WTC11 (cell line): ENCODE measurements around the gene C11orf71. TPM values are rescaled to one million over a fixed set of nuclear protein-coding genes. Genes with fewer than 3 reads are reported as not detected.

Experiments used
- ATAC-seq: fragments of 200-7000 bp; cut with Tn5 transposase; 2 replicates; pipeline ENCODE4 v1.10.0; 2021; ENCODE audit warnings: mild to moderate bottlenecking, moderate library complexity
- CTCF ChIA-PET: fragments of 300-600 bp; sonication (Branson Sonifier 250); formaldehyde crosslinking; loops from one replicate; lab custom pipeline; 2021; ENCODE audit warnings: antibody characterized with exemption; lab: Charles Lee
- POLR2A ChIA-PET: fragments of 350-600 bp; sonication (Branson Sonifier 250); formaldehyde crosslinking; loops from one replicate; lab custom pipeline; 2021; ENCODE audit warnings: antibody characterized with exemption; lab: Charles Lee
- DNase-seq: peaks from one replicate; pipeline ENCODE4 v3.0.0; 2021; ENCODE audit warnings: low spot score
- H3K27ac Mint-ChIP-seq: 2 replicates; pipeline ENCODE4 v1.8.0; 2021; ENCODE audit warnings: mixed read lengths
- H3K27me3 Mint-ChIP-seq: 2 replicates; pipeline ENCODE4 v1.8.0; 2021; ENCODE audit warnings: low read depth, mild to moderate bottlenecking, moderate library complexity, mixed read lengths
- H3K36me3 Mint-ChIP-seq: 2 replicates; pipeline ENCODE4 v1.8.0; 2021; ENCODE audit warnings: mixed read lengths
- H3K4me1 Mint-ChIP-seq: 2 replicates; pipeline ENCODE4 v1.8.0; 2022; ENCODE audit warnings: mixed read lengths
- H3K4me3 Mint-ChIP-seq: 2 replicates; pipeline ENCODE4 v1.8.0; 2021; ENCODE audit warnings: mild to moderate bottlenecking, moderate library complexity, mixed read lengths
- H3K9me3 Mint-ChIP-seq: 2 replicates; pipeline ENCODE4 v1.8.0; 2021; ENCODE audit warnings: mixed read lengths
- ELF4 ChIP-seq: sonication (generic); formaldehyde crosslinking; IDR thresholded peaks from 2 replicates; pipeline ENCODE4 v1.8.1; 2022; ENCODE audit warnings: low read depth, mild to moderate bottlenecking, moderate library complexity, missing genetic modification reagents
- EMX1 ChIP-seq: fragments of 250-450 bp; sonication (Bioruptor Pico); IDR thresholded peaks from 2 replicates; pipeline ENCODE4 v1.8.0; 2021; ENCODE audit warnings: mild to moderate bottlenecking
- FOXJ3 ChIP-seq: sonication (generic); formaldehyde crosslinking; IDR thresholded peaks from 2 replicates; pipeline ENCODE4 v1.9.0; 2021; ENCODE audit warnings: missing genetic modification reagents, mild to moderate bottlenecking, borderline replicate concordance
- GABPB1 ChIP-seq: sonication (generic); formaldehyde crosslinking; IDR thresholded peaks from 2 replicates; pipeline ENCODE4 v1.8.1; 2023; ENCODE audit warnings: mild to moderate bottlenecking, missing genetic modification reagents
- GRHL2 ChIP-seq: fragments of 250-450 bp; sonication (Bioruptor Pico); IDR thresholded peaks from 2 replicates; pipeline ENCODE4 v1.8.0; 2022; ENCODE audit warnings: mild to moderate bottlenecking, moderate library complexity; ENCODE audit not compliant: insufficient replicate concordance, severe bottlenecking
- GTF2I ChIP-seq: fragments of 250-450 bp; sonication (Bioruptor Pico); conservative IDR thresholded peaks from 2 replicates; pipeline ENCODE4 v1.4.0; 2021; ENCODE audit warnings: mild to moderate bottlenecking
- JUN ChIP-seq: sonication (generic); formaldehyde crosslinking; IDR thresholded peaks from 2 replicates; pipeline ENCODE4 v1.8.0; 2023; ENCODE audit warnings: mild to moderate bottlenecking, missing genetic modification reagents
- KAT7 ChIP-seq: sonication (generic); formaldehyde crosslinking; IDR thresholded peaks from 2 replicates; pipeline ENCODE4 v1.8.1; 2023; ENCODE audit warnings: missing genetic modification reagents, mild to moderate bottlenecking, borderline replicate concordance
- NR1H2 ChIP-seq: sonication (generic); formaldehyde crosslinking; IDR thresholded peaks from 2 replicates; pipeline ENCODE4 v1.9.0; 2021; ENCODE audit warnings: mild to moderate bottlenecking, moderate library complexity, missing genetic modification reagents
- NR2C2 ChIP-seq: sonication (generic); formaldehyde crosslinking; IDR thresholded peaks from 2 replicates; pipeline ENCODE4 v1.8.0; 2022; ENCODE audit warnings: mild to moderate bottlenecking, missing genetic modification reagents
- OVOL2 ChIP-seq: fragments of 250-450 bp; sonication (Bioruptor Pico); IDR thresholded peaks from 2 replicates; pipeline ENCODE4 v1.9.0; 2021; ENCODE audit warnings: mild to moderate bottlenecking, borderline replicate concordance
- PRRX2 ChIP-seq: fragments of 250-450 bp; sonication (Bioruptor Pico); IDR thresholded peaks from 2 replicates; pipeline ENCODE4 v1.8.0; 2021; ENCODE audit warnings: mild to moderate bottlenecking
- SMAD3 ChIP-seq: sonication (generic); formaldehyde crosslinking; IDR thresholded peaks from 2 replicates; pipeline ENCODE4 v1.8.0; 2022; ENCODE audit warnings: missing genetic modification reagents, mild to moderate bottlenecking, borderline replicate concordance
- ZBTB21 ChIP-seq: sonication (generic); formaldehyde crosslinking; IDR thresholded peaks from 2 replicates; pipeline ENCODE4 v1.8.1; 2023; ENCODE audit warnings: mild to moderate bottlenecking, missing genetic modification reagents, borderline replicate concordance
- ZNF219 ChIP-seq: sonication (generic); formaldehyde crosslinking; IDR thresholded peaks from 2 replicates; pipeline ENCODE4 v1.8.0; 2023; ENCODE audit warnings: missing genetic modification reagents, mild to moderate bottlenecking, borderline replicate concordance
- ZNF317 ChIP-seq: sonication (generic); formaldehyde crosslinking; IDR thresholded peaks from 2 replicates; pipeline ENCODE4 v1.8.1; 2023; ENCODE audit warnings: low read depth, mild to moderate bottlenecking, moderate library complexity, missing genetic modification reagents, borderline replicate concordance
- ZNF396 ChIP-seq: fragments of 250-450 bp; sonication (Bioruptor Pico); IDR thresholded peaks from 2 replicates; pipeline ENCODE4 v1.8.0; 2021; ENCODE audit warnings: mild to moderate bottlenecking, moderate library complexity, borderline replicate concordance
- ZNF671 ChIP-seq: fragments of 250-450 bp; sonication (Bioruptor Pico); IDR thresholded peaks from 2 replicates; pipeline ENCODE4 v1.8.0; 2021; ENCODE audit warnings: mild to moderate bottlenecking
- total RNA-seq: library from RNA; stranded (reverse); gene quantifications from 3 replicates; pipeline ENCODE4 v1.2.3, GENCODE V29; 2021
- TF ChIP-seq, protein P1 (sequence below): sonication (generic); formaldehyde crosslinking; IDR thresholded peaks from 2 replicates; pipeline ENCODE4 v1.8.1; 2023; ENCODE audit warnings: mild to moderate bottlenecking, missing genetic modification reagents, moderate library complexity
- TF ChIP-seq, protein P2 (sequence below): sonication (generic); formaldehyde crosslinking; IDR thresholded peaks from 2 replicates; pipeline ENCODE4 v1.8.0; 2022; ENCODE audit warnings: mild to moderate bottlenecking, missing genetic modification reagents
- TF ChIP-seq, protein P3 (sequence below): sonication (generic); formaldehyde crosslinking; conservative IDR thresholded peaks from 2 replicates; pipeline ENCODE4 v1.8.1; 2023; ENCODE audit warnings: mild to moderate bottlenecking, low read depth, missing genetic modification reagents, moderate library complexity
- TF ChIP-seq, protein P4 (sequence below): sonication (generic); formaldehyde crosslinking; conservative IDR thresholded peaks from 2 replicates; pipeline ENCODE4 v1.8.1; 2022; ENCODE audit warnings: mild to moderate bottlenecking, missing genetic modification reagents
- TF ChIP-seq, protein P5 (sequence below): sonication (generic); formaldehyde crosslinking; IDR thresholded peaks from 2 replicates; pipeline ENCODE4 v1.8.1; 2023; ENCODE audit warnings: mild to moderate bottlenecking, missing genetic modification reagents
- TF ChIP-seq, protein P6 (sequence below): sonication (generic); formaldehyde crosslinking; IDR thresholded peaks from 2 replicates; pipeline ENCODE4 v1.8.1; 2023; ENCODE audit warnings: mild to moderate bottlenecking, missing genetic modification reagents, moderate library complexity
- TF ChIP-seq, protein P7 (sequence below): sonication (generic); formaldehyde crosslinking; IDR thresholded peaks from 2 replicates; pipeline ENCODE4 v1.8.1; 2023; ENCODE audit warnings: mild to moderate bottlenecking, moderate library complexity, missing genetic modification reagents

C11orf71 gene
- total RNA-seq, 1 experiment from 2014 or later = 5.9 TPM

DNA sequence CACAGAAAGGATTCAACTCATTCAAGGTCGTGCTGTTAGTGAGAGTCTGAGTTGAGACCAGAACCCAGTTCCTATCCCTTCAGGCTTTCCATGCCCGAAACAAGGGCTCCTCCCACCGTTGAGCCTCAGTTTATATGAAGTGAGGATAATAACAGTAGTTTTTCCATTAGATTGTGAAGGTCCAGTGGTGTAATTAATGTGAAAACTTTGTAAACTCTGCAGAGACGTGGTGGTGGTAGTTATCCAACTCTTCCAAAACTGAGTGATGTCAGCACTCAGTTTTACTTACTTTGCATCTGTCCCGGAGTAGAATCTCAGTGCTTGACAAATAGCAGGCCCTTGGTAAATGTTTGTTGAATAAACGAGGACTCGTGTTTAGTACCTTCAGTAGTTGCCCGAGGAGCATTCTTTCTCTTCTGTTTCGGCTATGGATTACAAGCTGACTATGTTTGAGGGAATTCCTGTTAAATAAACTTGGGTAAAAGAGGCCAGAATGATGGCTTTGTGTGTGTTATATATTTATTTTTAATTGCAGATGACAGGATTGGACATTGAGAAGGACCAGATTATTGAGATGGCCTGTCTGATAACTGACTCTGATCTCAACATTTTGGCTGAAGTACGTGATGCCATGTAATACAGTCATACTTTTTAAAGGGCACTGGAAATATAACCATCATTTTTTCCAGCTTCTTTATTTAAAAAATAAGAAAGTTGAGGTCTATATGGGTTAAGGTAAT, 40.0 kb upstream of the C11orf71 start (continued):
- TF ChIP-seq ZNF219 (CRISPR knock-in tag) (no peak), NR1H2 (CRISPR knock-in tag) (no peak), ZNF317 (CRISPR knock-in tag) (no peak), ZNF396 (CRISPR knock-in tag) (no peak)
- TF ChIP-seq, protein P1, sequence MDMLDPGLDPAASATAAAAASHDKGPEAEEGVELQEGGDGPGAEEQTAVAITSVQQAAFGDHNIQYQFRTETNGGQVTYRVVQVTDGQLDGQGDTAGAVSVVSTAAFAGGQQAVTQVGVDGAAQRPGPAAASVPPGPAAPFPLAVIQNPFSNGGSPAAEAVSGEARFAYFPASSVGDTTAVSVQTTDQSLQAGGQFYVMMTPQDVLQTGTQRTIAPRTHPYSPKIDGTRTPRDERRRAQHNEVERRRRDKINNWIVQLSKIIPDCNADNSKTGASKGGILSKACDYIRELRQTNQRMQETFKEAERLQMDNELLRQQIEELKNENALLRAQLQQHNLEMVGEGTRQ (CRISPR knock-in tag) = no peak

DNA sequence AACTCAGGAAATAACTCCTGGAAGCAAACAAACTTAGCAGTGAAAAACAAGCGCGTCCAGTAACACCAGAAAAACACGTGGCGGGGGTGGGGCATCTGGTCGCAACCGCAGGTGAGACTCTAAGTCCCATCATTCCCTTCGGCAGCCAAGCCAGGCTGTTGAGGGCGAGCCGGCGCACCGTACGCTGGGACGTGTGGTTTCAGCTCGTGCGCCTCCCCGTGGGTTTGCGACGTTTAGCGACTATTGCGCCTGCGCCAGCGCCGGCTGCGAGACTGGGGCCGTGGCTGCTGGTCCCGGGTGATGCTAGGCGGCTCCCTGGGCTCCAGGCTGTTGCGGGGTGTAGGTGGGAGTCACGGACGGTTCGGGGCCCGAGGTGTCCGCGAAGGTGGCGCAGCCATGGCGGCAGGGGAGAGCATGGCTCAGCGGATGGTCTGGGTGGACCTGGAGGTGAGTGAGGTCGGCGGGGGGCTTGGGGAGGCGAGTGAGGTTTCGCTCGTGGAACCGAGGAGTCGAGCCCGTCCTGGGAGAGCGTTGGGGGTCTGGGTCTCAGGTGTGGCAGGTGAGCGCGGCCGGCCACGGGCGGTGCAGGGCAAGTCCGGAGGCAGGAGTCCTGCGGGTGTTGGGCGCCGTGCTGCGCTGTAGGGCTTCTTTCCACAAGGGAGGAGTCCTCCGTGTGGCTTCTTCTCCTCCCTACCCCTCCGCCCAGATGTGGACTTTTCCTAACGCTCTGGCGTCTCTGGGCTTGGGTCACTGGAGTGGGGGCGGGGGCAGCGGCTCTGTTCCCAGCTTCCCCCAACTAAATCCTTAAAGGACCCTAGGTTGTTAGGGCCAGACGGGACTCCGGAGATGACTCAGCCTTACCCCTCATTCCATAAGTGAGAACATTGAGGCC, 39.2 kb upstream of the C11orf71 start, which contains the start of gene REXO2:
REXO2 (plus strand) TSS at position 239 of the 892 bp plus-strand sequence; CDS start at position 301, 62 bp downstream.
- Mint-ChIP-seq H3K4me3 (peak within 1 kb of the TSS; percentile 88), H3K27ac (peak within 1 kb of the TSS; percentile 93), H3K36me3 (peaks cover 19% of the 10 kb centered on the region), H3K4me1 (peaks cover 50% of the 10 kb centered on the region), H3K27me3 (no peaks in the 10 kb centered on the region), H3K9me3 (0 out of 2 replicates have a peak, but pooled peaks cover 3% of the 10 kb centered on the region)
- peak; percentile 89 for DNase-seq
- POLR2A ChIA-PET = interaction anchor here (0.6 to 1.4 kb wide), 2 partner anchors 39 to 65 kb away, joined by 3 to 6 read pairs; partner anchors contain the start of genes C11orf71 and RBM7
- ATAC-seq = peak; percentile 90
- CTCF ChIA-PET = interaction anchor here (0.5 to 1.0 kb wide), 3 partner anchors 43 to 1484 kb away, joined by 3 to 5 read pairs (median 3); no protein-coding TSS in a partner anchor
- 0 out of 2 replicates have a peak, but pooled peaks have one; percentile 51 for TF ChIP-seq JUN (CRISPR knock-in tag)
- TF ChIP-seq, protein P2, sequence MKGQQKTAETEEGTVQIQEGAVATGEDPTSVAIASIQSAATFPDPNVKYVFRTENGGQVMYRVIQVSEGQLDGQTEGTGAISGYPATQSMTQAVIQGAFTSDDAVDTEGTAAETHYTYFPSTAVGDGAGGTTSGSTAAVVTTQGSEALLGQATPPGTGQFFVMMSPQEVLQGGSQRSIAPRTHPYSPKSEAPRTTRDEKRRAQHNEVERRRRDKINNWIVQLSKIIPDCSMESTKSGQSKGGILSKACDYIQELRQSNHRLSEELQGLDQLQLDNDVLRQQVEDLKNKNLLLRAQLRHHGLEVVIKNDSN = peak; percentile 78
- TF ChIP-seq, protein P3, sequence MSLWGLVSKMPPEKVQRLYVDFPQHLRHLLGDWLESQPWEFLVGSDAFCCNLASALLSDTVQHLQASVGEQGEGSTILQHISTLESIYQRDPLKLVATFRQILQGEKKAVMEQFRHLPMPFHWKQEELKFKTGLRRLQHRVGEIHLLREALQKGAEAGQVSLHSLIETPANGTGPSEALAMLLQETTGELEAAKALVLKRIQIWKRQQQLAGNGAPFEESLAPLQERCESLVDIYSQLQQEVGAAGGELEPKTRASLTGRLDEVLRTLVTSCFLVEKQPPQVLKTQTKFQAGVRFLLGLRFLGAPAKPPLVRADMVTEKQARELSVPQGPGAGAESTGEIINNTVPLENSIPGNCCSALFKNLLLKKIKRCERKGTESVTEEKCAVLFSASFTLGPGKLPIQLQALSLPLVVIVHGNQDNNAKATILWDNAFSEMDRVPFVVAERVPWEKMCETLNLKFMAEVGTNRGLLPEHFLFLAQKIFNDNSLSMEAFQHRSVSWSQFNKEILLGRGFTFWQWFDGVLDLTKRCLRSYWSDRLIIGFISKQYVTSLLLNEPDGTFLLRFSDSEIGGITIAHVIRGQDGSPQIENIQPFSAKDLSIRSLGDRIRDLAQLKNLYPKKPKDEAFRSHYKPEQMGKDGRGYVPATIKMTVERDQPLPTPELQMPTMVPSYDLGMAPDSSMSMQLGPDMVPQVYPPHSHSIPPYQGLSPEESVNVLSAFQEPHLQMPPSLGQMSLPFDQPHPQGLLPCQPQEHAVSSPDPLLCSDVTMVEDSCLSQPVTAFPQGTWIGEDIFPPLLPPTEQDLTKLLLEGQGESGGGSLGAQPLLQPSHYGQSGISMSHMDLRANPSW (CRISPR knock-in tag) = no peak
- no peak for TF ChIP-seq GRHL2 (CRISPR knock-in tag)
- no peak for TF ChIP-seq OVOL2
- TF ChIP-seq SMAD3 (CRISPR knock-in tag) = no peak
- TF ChIP-seq EMX1 (CRISPR knock-in tag) = no peak
- no peak for TF ChIP-seq ZBTB21 (CRISPR knock-in tag)
- no peak for TF ChIP-seq GTF2I (CRISPR knock-in tag)
- TF ChIP-seq FOXJ3 = no peak
- TF ChIP-seq ELF4 (CRISPR knock-in tag) = no peak
- no peak for TF ChIP-seq NR1H2 (CRISPR knock-in tag)
- TF ChIP-seq, protein P4, sequence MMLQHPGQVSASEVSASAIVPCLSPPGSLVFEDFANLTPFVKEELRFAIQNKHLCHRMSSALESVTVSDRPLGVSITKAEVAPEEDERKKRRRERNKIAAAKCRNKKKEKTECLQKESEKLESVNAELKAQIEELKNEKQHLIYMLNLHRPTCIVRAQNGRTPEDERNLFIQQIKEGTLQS (CRISPR knock-in tag) = 0 out of 2 replicates have a peak, but pooled peaks have one; percentile 58
- TF ChIP-seq, protein P5, sequence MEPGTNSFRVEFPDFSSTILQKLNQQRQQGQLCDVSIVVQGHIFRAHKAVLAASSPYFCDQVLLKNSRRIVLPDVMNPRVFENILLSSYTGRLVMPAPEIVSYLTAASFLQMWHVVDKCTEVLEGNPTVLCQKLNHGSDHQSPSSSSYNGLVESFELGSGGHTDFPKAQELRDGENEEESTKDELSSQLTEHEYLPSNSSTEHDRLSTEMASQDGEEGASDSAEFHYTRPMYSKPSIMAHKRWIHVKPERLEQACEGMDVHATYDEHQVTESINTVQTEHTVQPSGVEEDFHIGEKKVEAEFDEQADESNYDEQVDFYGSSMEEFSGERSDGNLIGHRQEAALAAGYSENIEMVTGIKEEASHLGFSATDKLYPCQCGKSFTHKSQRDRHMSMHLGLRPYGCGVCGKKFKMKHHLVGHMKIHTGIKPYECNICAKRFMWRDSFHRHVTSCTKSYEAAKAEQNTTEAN (CRISPR knock-in tag) = no peak
- TF ChIP-seq GABPB1 (CRISPR knock-in tag) = peak; percentile 69; the same call in 1 of the 2 replicates
- TF ChIP-seq, protein P6, sequence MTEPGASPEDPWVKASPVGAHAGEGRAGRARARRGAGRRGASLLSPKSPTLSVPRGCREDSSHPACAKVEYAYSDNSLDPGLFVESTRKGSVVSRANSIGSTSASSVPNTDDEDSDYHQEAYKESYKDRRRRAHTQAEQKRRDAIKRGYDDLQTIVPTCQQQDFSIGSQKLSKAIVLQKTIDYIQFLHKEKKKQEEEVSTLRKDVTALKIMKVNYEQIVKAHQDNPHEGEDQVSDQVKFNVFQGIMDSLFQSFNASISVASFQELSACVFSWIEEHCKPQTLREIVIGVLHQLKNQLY (CRISPR knock-in tag) = no peak
- no peak for TF ChIP-seq PRRX2
- TF ChIP-seq NR2C2 (CRISPR knock-in tag) = no peak
- no peak for TF ChIP-seq ZNF671 (CRISPR knock-in tag)
- TF ChIP-seq, protein P7, sequence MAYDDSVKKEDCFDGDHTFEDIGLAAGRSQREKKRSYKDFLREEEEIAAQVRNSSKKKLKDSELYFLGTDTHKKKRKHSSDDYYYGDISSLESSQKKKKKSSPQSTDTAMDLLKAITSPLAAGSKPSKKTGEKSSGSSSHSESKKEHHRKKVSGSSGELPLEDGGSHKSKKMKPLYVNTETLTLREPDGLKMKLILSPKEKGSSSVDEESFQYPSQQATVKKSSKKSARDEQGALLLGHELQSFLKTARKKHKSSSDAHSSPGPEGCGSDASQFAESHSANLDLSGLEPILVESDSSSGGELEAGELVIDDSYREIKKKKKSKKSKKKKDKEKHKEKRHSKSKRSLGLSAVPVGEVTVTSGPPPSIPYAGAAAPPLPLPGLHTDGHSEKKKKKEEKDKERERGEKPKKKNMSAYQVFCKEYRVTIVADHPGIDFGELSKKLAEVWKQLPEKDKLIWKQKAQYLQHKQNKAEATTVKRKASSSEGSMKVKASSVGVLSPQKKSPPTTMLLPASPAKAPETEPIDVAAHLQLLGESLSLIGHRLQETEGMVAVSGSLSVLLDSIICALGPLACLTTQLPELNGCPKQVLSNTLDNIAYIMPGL (CRISPR knock-in tag) = peak; percentile 84; the same call in 1 of the 2 replicates
- no peak for TF ChIP-seq KAT7 (CRISPR knock-in tag)
